Neuron (in vitro differentiated cells): ENCODE measurements around the gene PIR.

ENCODE experiments used
- H2AFZ ChIP-seq: one replicate; pipeline ENCODE4 v1.6.1; 2013; ENCODE audit warnings: low read depth, mild to moderate bottlenecking, inconsistent platforms, low read length, moderate library complexity
- H3K27me3 ChIP-seq: one replicate; pipeline ENCODE4 v1.6.1; 2013; ENCODE audit warnings: low read length; ENCODE audit not compliant: insufficient read depth
- H3K36me3 ChIP-seq: one replicate; pipeline ENCODE4 v1.6.1; 2013; ENCODE audit warnings: low read length; ENCODE audit not compliant: insufficient read depth
- H3K4me1 ChIP-seq: one replicate; pipeline ENCODE4 v1.6.1; 2013; ENCODE audit warnings: low read length; ENCODE audit not compliant: insufficient read depth
- H3K4me3 ChIP-seq: 2 replicates; pipeline ENCODE4 v1.5.1; 2013; ENCODE audit warnings: mild to moderate bottlenecking, low read length, moderate library complexity
- H3K9me3 ChIP-seq: one replicate; pipeline ENCODE4 v1.6.1; 2013; ENCODE audit warnings: low read length

Gene PIR

DNA sequence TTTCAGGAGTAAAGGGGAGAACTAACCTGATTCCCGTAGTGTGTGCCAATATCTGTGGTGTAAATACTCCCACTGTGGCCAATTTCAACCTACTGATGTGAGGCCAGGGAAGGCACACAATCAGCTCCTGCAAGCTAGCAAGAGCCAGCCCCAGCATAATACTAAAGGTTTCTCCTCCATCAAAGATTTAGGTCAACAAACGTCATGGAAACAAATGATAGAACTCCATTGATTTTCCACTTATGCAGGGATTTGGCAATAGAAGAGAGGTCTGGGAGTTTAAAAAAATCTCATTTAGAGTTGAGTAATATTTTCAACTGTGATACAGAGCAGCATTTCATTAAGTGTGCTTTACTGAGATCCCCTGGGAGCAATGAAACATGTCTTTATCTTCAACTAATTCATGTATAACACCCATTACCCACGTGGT, 93.2 kb downstream of the PIR start:
- H3K4me3 ChIP-seq = no peak overlapping the region
- H2AFZ ChIP-seq = no peak overlapping the region
- peaks cover 3% of the 10 kb centered on the region for H3K4me1 ChIP-seq
- H3K36me3 ChIP-seq = no peaks in the 10 kb centered on the region
- no peaks in the 10 kb centered on the region for H3K9me3 ChIP-seq
- H3K27me3 ChIP-seq = no peaks in the 10 kb centered on the region

DNA sequence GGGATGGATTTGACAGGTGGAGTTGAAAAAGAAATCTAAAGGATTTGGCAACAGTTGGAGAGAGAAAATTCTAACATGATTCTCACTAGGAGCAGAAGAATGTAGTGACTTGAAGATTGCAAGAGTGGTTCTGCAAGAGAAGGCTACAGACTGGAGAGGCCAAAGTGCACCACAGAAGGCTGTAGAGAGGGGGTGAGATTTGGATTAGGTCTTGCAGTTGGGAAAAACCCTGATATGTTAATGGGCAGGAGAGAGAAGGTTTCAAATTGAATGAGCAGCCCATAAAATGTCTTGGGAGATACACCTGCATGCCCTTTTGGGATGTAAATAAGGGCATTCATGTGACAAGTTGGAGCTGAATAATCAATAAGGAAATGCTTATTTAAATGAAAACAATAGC, 94.3 kb downstream of the PIR start:
- no peaks in the 10 kb centered on the region for H3K4me1 ChIP-seq
- H3K36me3 ChIP-seq = no peaks in the 10 kb centered on the region
- no peak overlapping the region for H3K4me3 ChIP-seq

DNA sequence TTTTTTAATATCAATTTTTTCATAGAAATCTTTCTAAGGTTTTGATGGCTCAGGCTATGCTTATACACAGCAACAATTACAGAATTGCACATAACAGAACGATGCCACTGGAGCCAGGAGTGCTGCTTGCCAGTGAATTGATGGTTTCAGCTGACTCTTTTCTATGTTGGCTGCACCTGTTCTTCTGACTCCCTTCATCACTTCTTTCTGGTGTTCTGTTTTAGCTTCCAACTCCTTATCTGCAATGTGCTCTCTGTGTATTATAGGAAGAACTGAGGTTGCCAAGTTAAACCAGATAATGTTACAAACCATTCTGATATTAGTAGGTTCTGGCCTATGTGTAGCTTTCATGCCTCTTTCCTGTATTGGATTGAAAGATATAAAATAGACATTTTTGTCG, 97.3 kb downstream of the PIR start:
- Histone ChIP-seq H3K36me3 (no peaks in the 10 kb centered on the region), H3K4me1 (no peaks in the 10 kb centered on the region), H2AFZ (no peak overlapping the region), H3K9me3 (no peaks in the 10 kb centered on the region), H3K4me3 (no peak overlapping the region), H3K27me3 (no peaks in the 10 kb centered on the region)

More for the DNA sequence above, 94.3 kb downstream of the PIR start:
- Histone ChIP-seq H2AFZ (no peak overlapping the region), H3K27me3 (no peaks in the 10 kb centered on the region), H3K9me3 (no peaks in the 10 kb centered on the region)

DNA sequence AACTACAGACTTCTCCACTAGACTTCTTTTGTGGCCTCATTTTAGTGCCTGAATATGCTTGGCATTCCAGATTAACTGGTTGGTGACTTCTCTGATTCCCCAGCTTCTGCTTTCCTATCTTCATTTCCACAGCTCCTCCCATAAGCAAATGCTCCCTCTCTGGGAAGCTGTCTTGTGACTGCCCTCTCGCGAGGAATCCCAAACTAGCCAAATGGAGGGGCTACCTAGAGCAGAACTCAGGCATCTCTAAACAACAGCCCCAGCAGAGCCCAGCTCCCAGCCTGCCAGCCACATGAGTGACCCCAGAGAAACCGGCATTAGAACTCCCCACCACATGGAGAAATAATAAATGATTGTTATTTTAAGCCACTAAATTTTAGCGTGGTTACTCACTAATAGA, 101.3 kb downstream of the PIR start:
- no peak overlapping the region for H3K4me3 ChIP-seq
- no peaks in the 10 kb centered on the region for H3K36me3 ChIP-seq
- no peaks in the 10 kb centered on the region for H3K4me1 ChIP-seq
- no peak overlapping the region for H2AFZ ChIP-seq
- no peaks in the 10 kb centered on the region for H3K9me3 ChIP-seq
- H3K27me3 ChIP-seq = no peaks in the 10 kb centered on the region

DNA sequence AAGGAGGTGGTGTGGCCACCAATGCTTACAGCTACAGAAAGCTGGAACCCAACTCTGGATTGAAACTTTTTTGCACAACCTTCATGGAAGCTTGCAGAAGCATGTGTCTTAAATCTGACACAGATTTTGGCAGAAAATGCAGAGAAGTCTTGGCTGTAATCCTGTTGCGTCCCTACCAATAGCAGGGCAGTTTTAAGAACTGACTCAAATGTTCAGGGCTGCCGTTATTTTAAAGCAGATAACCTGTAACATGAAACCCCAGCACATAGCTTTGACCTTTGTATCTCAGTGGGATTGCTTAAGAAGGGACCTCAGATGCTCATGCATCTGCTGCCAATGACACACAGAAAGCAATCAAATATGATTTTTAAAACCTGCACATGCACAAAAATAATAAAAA, 108.8 kb downstream of the PIR start, which contains the start of gene VEGFD:
VEGFD (minus strand) TSS at position 110 of the 400 bp plus-strand sequence. CDS start 467 bp downstream, outside the sequence.
- no peak within 1 kb of the TSS for H2AFZ ChIP-seq
- no peaks in the 10 kb centered on the region for H3K9me3 ChIP-seq
- H3K4me1 ChIP-seq = peaks cover 2% of the 10 kb centered on the region
- H3K36me3 ChIP-seq = no peaks in the 10 kb centered on the region
- H3K4me3 ChIP-seq = no peak within 1 kb of the TSS
- H3K27me3 ChIP-seq = no peaks in the 10 kb centered on the region

DNA sequence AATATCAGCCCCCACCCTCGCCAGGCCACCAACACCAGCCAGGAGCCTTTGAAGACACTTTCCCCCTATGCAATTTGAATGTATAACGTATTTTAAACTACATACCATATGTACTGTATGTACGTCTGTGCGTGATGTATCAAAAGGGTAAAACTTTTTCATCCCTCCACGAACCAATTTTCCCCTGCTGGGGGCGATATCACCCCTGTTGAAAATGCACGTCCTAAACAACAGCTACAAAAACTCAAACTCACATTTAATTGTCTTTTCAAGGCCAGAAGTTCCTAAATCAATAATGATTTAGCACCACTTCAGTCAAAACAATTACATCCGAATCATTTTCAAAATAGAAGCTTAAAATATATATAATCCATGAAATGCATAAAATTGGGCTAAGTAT, 110.3 kb downstream of the PIR start:
- Histone ChIP-seq H3K4me1 (peaks cover 2% of the 10 kb centered on the region), H3K4me3 (no peak overlapping the region), H2AFZ (no peak overlapping the region), H3K36me3 (no peaks in the 10 kb centered on the region), H3K27me3 (no peaks in the 10 kb centered on the region), H3K9me3 (no peaks in the 10 kb centered on the region)

DNA sequence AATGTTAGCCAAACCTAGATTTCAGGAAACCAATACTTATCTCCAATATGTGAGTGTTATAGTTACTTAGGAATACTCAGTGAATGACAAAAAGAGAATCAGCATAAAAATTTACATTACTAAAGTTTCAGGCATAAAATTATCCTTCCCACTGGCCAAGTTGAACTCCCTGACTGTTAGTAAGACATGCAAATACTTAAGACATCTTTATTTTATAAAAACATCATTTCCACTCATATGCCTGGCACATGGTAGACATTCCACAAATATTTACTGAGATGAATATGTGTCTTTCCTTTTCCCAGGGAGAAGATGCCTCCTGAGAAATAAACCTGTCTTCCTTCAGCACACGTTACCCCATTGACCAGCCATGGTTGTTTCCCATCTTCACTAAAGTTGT, 116.2 kb downstream of the PIR start:
- Histone ChIP-seq H3K27me3 (no peaks in the 10 kb centered on the region), H3K36me3 (no peaks in the 10 kb centered on the region), H3K9me3 (no peaks in the 10 kb centered on the region), H3K4me1 (no peaks in the 10 kb centered on the region), H3K4me3 (no peak overlapping the region), H2AFZ (no peak overlapping the region)

DNA sequence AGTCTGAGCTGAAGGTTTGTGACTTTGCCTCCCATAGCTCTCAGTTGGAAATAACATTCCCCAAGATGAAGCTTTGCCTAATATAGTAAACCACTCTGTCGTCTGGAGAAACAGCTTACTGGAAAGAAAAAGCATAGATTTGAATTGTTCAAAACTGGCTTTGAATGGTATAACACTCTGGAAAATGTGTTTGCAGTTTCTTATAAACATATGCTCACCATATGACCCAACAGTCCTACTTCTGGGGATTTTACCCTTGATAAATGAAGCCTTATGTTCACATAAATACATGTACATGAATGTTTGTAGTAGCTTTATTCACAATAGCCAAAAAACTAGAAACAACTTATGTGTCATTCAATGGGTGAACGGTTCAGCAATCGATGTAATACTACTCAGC, 119.2 kb downstream of the PIR start:
- Histone ChIP-seq H3K27me3 (no peaks in the 10 kb centered on the region), H2AFZ (no peak overlapping the region), H3K4me3 (no peak overlapping the region), H3K9me3 (no peaks in the 10 kb centered on the region), H3K4me1 (no peaks in the 10 kb centered on the region), H3K36me3 (no peaks in the 10 kb centered on the region)

DNA sequence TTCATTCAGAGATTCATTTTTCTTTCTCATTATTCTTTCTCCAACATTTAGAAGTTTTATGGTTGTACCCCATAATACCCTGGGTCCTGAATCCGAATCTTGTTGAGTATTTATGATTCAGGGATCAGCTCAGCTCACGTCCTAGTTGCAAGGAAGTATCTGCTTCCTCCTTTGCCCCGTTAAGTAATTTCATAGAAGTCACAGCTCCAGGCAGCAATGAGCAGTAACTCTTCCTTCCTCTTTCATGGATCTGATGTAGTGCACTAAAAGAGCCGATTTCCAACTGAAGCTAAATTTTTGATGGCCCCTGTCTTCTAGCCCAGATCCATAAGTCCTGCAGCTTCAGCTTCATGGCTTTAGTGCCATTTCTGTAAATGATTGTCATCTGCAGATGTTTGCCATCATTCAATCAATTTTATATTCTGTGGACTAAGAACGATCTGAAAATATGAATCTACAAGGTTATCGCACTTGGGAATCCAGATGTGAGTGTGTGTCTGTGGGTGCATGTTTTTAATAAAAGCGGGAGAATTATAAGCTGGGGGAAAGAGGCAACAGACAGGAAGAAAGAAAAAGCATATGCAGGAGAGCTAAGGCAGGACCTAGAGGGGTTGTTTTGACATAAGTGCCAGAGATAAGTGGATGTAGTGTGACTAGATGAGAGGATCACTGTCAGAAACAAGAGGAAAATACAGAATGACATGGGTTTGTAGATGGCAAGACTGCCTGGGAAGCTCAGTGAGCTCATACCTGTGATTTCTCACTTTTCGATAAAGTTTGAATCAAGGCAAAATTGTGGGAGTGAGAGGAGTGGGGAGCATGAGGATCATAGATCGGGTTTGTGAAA, 126.4 kb downstream of the PIR start:
- H3K4me3 ChIP-seq = no peak overlapping the region
- H3K4me1 ChIP-seq = no peaks in the 10 kb centered on the region
- no peak overlapping the region for H2AFZ ChIP-seq
- H3K9me3 ChIP-seq = no peaks in the 10 kb centered on the region
- H3K27me3 ChIP-seq = no peaks in the 10 kb centered on the region
- H3K36me3 ChIP-seq = no peaks in the 10 kb centered on the region

DNA sequence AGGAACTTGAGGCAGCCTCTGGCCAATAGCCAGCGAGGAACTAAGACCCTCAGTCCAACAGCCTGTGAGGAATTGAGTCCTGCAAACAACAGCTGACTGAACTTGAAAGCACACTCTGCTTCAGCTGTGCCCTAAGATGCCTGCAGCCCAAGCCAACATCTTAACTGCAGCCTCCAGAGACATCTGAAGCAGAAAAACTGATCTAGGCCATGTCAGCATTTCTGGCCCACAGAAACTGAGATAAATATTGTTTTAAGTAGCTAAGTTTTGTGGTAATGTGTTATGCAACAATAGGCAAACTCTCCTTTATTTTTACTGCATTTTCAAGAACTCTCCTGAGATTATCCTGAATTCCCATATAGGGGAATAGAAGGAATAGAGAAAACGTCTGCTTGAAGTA, 133.4 kb downstream of the PIR start:
- Histone ChIP-seq H2AFZ (no peak overlapping the region), H3K4me1 (no peaks in the 10 kb centered on the region), H3K27me3 (peaks cover 2% of the 10 kb centered on the region), H3K9me3 (peaks cover 2% of the 10 kb centered on the region), H3K36me3 (no peaks in the 10 kb centered on the region), H3K4me3 (no peak overlapping the region)

DNA sequence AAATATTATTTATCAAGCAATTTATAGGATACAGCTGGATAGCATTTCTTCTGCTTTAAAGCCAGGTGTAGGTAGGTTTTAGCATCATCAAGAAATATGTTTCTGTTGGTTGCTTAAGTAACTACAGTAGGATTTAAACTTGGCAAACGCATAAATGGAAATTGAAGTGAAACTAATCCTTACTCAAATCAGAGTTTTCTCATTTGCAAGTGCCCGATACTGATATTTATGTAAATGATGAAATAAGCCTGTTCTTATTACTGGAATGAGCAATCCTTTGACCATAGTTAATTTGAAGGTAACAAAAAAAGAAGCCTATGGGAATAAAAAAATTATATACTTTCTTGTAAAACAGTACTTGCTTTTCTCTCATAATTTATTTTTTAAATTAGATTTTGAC, 134.6 kb downstream of the PIR start:
- Histone ChIP-seq H3K4me1 (no peaks in the 10 kb centered on the region), H2AFZ (no peak overlapping the region), H3K36me3 (no peaks in the 10 kb centered on the region), H3K4me3 (no peak overlapping the region), H3K9me3 (peaks cover 2% of the 10 kb centered on the region), H3K27me3 (peaks cover 2% of the 10 kb centered on the region)

DNA sequence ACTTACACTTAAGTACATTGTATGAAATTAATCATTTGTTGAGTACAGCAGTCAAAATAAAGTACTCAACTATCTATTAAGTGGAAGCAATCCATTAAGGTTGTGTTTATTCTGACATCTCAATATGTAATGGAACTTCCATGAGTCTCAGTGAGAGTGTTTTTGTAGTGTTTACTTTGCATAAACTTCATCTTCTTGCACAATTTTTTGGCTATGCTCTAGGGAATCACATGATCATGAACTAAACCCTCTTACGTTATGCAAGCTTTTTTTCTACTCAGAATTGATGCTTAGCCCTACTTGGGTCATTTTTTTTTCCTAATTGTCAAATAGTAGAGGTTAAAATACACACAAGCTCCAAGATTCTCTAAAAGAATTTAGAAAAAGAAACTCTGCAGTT, 136.7 kb downstream of the PIR start:
- Histone ChIP-seq H3K9me3 (peaks cover 2% of the 10 kb centered on the region), H3K4me3 (no peak overlapping the region), H2AFZ (no peak overlapping the region), H3K36me3 (no peaks in the 10 kb centered on the region), H3K4me1 (no peaks in the 10 kb centered on the region), H3K27me3 (peaks cover 2% of the 10 kb centered on the region)

DNA sequence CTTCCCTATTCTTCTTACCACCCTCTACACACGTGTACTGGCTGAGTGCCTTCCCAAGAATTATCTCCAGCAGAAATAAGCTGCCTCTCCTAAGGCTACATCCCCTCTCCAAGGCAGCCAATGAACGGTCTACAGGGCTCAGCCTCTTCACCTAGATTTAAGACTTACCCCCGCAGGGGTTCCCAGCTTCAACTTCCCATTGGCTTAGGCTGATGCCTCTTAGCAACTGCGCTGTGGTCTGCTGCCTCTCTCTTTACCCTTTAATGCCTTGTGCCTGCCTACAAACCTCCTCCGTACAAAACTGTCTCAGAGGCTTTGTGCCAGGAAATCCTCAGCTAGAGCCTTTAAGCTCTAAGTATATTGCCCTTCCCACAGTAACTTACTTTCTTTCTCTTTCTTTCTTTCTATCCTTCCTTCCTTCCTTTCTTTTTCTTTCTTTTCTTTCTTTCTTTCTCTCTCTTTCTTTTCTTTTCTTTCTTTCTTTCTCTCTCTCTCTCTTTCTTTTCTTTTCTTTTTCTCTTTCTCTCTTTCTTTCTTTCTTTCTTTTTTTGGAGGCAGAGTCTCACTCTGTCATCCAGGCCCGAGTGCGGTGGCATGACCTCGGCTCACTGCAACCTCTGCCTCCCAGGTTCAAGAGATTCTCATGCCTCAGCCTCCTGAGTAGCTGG, 142.7 kb downstream of the PIR start:
- Histone ChIP-seq H3K27me3 (no peaks in the 10 kb centered on the region), H2AFZ (no peak overlapping the region), H3K4me1 (no peaks in the 10 kb centered on the region)

More for the DNA sequence above, 142.7 kb downstream of the PIR start:
- no peaks in the 10 kb centered on the region for H3K36me3 ChIP-seq
- H3K4me3 ChIP-seq = no peak overlapping the region
- H3K9me3 ChIP-seq = no peaks in the 10 kb centered on the region
